PFSK-1 (cell line): Measurements from ENCODE around the gene PLXNA3.

Source experiments
- POLR2AphosphoS5 ChIP-seq: IDR thresholded peaks from 2 replicates; pipeline ENCODE4 v1.6.1; 2012; ENCODE audit warnings: low read depth, mild to moderate bottlenecking, control low read depth, low read length, moderate library complexity
- REST ChIP-seq, 2 experiments: IDR thresholded peaks; 2 replicates each; pipeline versions ENCODE4 v1.6.1 to v1.8.0; 2011 to 2012; ENCODE audit warnings: low read depth in 2 of 2, low read length in 2 of 2, control low read depth in 1 of 2, inconsistent platforms in 1 of 2, mild to moderate bottlenecking in 1 of 2, moderate library complexity in 1 of 2; ENCODE audit not compliant: insufficient read depth in 1 of 2
- SIN3A ChIP-seq: IDR thresholded peaks from 2 replicates; pipeline ENCODE4 v1.6.1; 2012; ENCODE audit warnings: mild to moderate bottlenecking, low read length, moderate library complexity, borderline replicate concordance; ENCODE audit not compliant: insufficient read depth

DNA sequence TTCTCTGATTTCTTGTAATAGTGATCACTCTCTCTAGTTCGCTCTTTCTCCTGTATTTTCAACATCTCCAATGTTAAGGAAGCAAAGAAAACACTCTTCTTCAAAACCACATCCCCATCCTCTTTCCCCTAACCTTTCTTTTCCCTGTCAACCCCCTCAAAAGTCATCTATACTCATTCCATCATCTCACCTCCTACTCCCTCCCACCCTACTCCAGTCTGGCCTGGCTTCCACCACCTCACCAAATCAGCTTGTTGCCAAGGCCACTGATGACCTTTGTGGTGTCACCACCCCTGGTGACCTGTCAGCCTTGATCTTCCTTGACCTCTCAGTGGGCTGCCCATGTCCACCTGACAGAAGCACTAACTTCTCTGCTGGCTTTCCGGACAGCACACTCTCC, 55.6 kb downstream of the PLXNA3 start:
- TF ChIP-seq POLR2AphosphoS5 (no peak), REST (IDR thresholded peaks at IDR 0.05; ENCODE audit: insufficient read depth in 1 of 2, low read depth in 2 of 2, low read length in 2 of 2) (no peak), SIN3A (no peak)
